Adrenal gland (tissue), 12 donors: ENCODE results near the gene DOCK4. TPM values are rescaled to one million over a fixed set of nuclear protein-coding genes. Genes with fewer than 3 reads are reported as not detected.

Experiments used
- DNase-seq, 7 donors: peaks; one replicate each; pipeline ENCODE4 v3.0.0-alpha.2; 2019 to 2020
- H3K27ac ChIP-seq, 5 donors: fragments of 200-600 bp; sonication (generic) in 4 of 5; 1 replicate in 3 of 5; 2 replicates in 2 of 5; pipeline versions ENCODE4 v1.5.1 to v1.8.0; 2016 to 2020; ENCODE audit warnings: mild to moderate bottlenecking in 1 of 5
- H3K27me3 ChIP-seq: fragments of 200-600 bp; 2 replicates; pipeline ENCODE4 v1.8.0; 2021
- H3K36me3 ChIP-seq, 2 donors: fragments of 200-600 bp; replicated peaks in 1 of 2; 1 replicate in 1 of 2; 2 replicates in 1 of 2; pipeline versions ENCODE4 v1.5.1 to v1.8.0; 2018 to 2022
- H3K4me1 ChIP-seq, 2 donors: fragments of 200-600 bp; replicated peaks in 1 of 2; 1 replicate in 1 of 2; 2 replicates in 1 of 2; pipeline versions ENCODE4 v1.5.1 to v1.8.0; 2018 to 2021
- H3K4me3 ChIP-seq, 4 donors: fragments of 200-600 bp; sonication (generic) in 3 of 4; one replicate each; pipeline ENCODE4 v1.5.1; 2016 to 2018
- H3K9me3 ChIP-seq, 3 donors: fragments of 200-600 bp; sonication (generic) in 1 of 3; replicated peaks in 1 of 3; 1 replicate in 2 of 3; 2 replicates in 1 of 3; pipeline versions ENCODE4 v1.5.1 to v1.8.0; 2016 to 2021
- POLR2A ChIP-seq, 2 donors: fragments of 450-650 bp; IDR thresholded peaks; one replicate each; pipeline ENCODE4 v1.6.1; 2017; ENCODE audit warnings: antibody characterized with exemption in 2 of 2, mild to moderate bottlenecking in 2 of 2, moderate library complexity in 1 of 2
- WGBS, 4 donors: extraction: QIAGEN DNeasy Blood & Tissue Kit in 2 of 4; methylation state at CpG; one replicate each; pipeline versions ENCODE4 v1.1.5 to v1.1.7; 2013 to 2017; 5-methylcytosine and 5-hydroxymethylcytosine counted together
- intact Hi-C, 2 donors: fragments of 100-400 bp; cut with DNase I; formaldehyde crosslinking; loops; one replicate each; pipeline versions ENCODE4 v1.14.1 to v1.15.0; 2022 to 2023
- polyA plus RNA-seq, 3 donors: library from polyadenylated mRNA; stranded (reverse); fragments of 200-250 nt in 2 of 3; fragments of 350-450 nt in 1 of 3; fragmentation: Illumina TruSeq in 1 of 3; extraction: RNeasy Lipid Tissue Mini Kit (QIAGEN cat#74804) in 1 of 3; gene quantifications; one replicate each; pipeline ENCODE4 v1.2.3, GENCODE V29; 2013 to 2014
- total RNA-seq, 9 donors: library from RNA; depleted of rRNA in 4 of 9; stranded (reverse); fragments of >200 nt in 4 of 9; fragments of 120-200 nt in 1 of 9; fragmentation: NEBNext Ultra II Directional in 1 of 9; extraction: Animal tissue kit (Norgen Biotek cat#: 25700) in 1 of 9; gene quantifications; one replicate each; pipeline versions ENCODE4 v1.1.0 to v1.2.4, GENCODE V29; 2013 to 2023
- TF ChIP-seq, protein P1 (sequence below), 6 experiments: fragments of 450-650 bp in 4 of 6; fragments of 200-600 bp in 2 of 6; sonication (generic) in 1 of 6; IDR thresholded peaks; 1 replicate in 5 of 6; 2 replicates in 1 of 6; pipeline versions ENCODE4 v1.5.1 to v1.8.0; 2016 to 2021; ENCODE audit warnings: antibody characterized with exemption in 6 of 6, mild to moderate bottlenecking in 2 of 6, moderate library complexity in 1 of 6
- donor health status: healthy with polysubstance abuse.
- donor health status: Bipolar disorder and iron deficiency.
- donor health status: DM: yes; HTN: yes; CAD: no.
- donor health status: DM: no; HTN: no; CAD: no.
- donor health status: DM: no; HTN: no; CAD: no.
- donor health status: DM: yes; HTN: yes; CAD: no.

DOCK4 gene
- total and polyA plus RNA-seq, 12 donors = 6.2 to 37.6 (median 21.1) TPM

DNA sequence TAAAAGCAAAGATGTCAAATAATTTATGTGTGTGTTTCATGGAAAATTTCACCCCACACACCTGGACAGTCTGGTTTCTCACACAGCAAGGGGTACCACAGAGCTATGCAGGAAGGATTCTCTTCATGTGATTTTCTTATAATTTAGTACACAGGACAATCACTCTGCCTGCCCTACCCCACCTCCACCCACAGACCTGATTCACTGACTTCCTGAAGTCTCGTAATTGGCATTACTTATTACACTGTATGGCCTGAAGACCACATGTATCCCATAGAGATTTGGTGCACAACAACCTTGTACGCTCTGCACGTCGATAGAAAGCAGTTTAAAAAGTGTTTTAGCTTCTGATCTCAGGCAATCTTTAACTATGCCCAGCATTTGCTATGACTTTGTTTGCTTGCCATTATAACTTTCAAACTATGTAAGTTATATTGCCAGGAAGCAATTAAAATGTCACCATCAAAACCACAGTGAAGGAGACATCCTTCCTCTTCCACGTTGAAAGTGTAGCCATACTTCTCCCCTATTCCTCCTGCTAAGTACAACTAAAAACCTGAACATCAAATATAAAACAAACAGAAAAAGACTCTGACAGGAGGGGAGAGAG lies 364.5 kb downstream of the DOCK4 start:
- intact Hi-C loops = no loop called here
- no peaks in the 10 kb centered on the region for H3K9me3 ChIP-seq
- H3K36me3 ChIP-seq = peaks cover 0 to 7% of the 10 kb centered on the region in 2 donors
- H3K27me3 ChIP-seq = no peaks in the 10 kb centered on the region
- no peak overlapping the region for H3K27ac ChIP-seq
- DNase-seq = no peak
- no peaks in the 10 kb centered on the region for H3K4me1 ChIP-seq
- WGBS, 4 donors = 70 to 83% (median 75%) methylated on average over 5 of the region's 5 CpGs
- no peak overlapping the region for H3K4me3 ChIP-seq
- TF ChIP-seq, protein P1, sequence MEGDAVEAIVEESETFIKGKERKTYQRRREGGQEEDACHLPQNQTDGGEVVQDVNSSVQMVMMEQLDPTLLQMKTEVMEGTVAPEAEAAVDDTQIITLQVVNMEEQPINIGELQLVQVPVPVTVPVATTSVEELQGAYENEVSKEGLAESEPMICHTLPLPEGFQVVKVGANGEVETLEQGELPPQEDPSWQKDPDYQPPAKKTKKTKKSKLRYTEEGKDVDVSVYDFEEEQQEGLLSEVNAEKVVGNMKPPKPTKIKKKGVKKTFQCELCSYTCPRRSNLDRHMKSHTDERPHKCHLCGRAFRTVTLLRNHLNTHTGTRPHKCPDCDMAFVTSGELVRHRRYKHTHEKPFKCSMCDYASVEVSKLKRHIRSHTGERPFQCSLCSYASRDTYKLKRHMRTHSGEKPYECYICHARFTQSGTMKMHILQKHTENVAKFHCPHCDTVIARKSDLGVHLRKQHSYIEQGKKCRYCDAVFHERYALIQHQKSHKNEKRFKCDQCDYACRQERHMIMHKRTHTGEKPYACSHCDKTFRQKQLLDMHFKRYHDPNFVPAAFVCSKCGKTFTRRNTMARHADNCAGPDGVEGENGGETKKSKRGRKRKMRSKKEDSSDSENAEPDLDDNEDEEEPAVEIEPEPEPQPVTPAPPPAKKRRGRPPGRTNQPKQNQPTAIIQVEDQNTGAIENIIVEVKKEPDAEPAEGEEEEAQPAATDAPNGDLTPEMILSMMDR (IDR thresholded peaks at IDR 0.05) = no peak
- no peak for TF ChIP-seq POLR2A (IDR thresholded peaks at IDR 0.05)

DNA sequence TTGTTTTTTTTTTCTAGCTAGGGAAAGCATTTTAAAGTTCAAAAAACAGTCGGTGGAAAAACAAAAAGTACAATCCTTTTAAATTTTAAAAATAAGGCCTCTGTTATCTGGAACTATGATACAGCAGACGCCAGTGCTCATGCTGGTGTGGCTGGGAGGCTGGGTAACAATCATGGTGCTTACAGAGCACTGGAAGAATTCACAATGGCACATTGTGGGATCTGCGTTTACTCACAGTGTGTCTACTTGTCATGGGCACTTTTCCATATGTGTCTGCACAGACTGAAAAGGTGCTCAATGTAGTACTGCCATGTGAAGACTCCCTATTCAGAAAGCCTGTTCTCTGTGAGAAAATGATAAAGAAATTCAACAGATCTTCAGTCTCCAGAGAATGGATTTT lies 365.7 kb downstream of the DOCK4 start:
- no peaks in the 10 kb centered on the region for H3K9me3 ChIP-seq
- no peak overlapping the region for H3K27ac ChIP-seq
- intact Hi-C loops = no loop called here
- peaks cover 0 to 2% of the 10 kb centered on the region in 2 donors for H3K36me3 ChIP-seq
- H3K27me3 ChIP-seq = no peaks in the 10 kb centered on the region
- 80 to 90% (median 82%) methylated on average over 3 of the region's 3 CpGs for WGBS, 4 donors
- no peak overlapping the region for H3K4me3 ChIP-seq
- no peak for DNase-seq
- peaks cover 0 to under 1% of the 10 kb centered on the region in 2 donors for H3K4me1 ChIP-seq
- TF ChIP-seq, protein P1 (IDR thresholded peaks at IDR 0.05) = no peak
- no peak for TF ChIP-seq POLR2A (IDR thresholded peaks at IDR 0.05)

DNA sequence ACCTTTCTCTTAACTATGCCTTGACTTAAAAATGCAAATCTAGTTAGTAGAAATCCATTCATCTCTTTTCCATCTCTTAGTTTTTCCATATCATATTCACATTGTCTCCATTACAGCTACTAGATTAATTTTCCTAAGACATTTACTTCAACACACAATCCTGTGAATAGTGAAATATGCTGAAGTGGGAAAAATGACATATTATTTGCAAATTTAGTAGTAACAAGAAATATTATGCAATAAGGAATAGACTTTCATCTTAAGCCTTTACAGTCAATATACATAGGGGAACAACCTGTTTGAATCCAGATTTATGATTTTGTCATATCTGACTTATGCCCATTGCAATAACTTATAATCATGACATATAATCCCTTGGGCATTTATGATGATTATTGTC lies 366.9 kb downstream of the DOCK4 start:
- peaks cover 0 to 8% of the 10 kb centered on the region in 2 donors for H3K4me1 ChIP-seq
- intact Hi-C loops = no loop called here
- TF ChIP-seq, protein P1 (IDR thresholded peaks at IDR 0.05) = no peak
- no peak for TF ChIP-seq POLR2A (IDR thresholded peaks at IDR 0.05)
- H3K27ac ChIP-seq = no peak overlapping the region
- no peaks in the 10 kb centered on the region for H3K27me3 ChIP-seq
- H3K9me3 ChIP-seq = no peaks in the 10 kb centered on the region
- DNase-seq = no peak
- peaks cover 0 to 2% of the 10 kb centered on the region in 2 donors for H3K36me3 ChIP-seq
- H3K4me3 ChIP-seq = no peak overlapping the region

DNA sequence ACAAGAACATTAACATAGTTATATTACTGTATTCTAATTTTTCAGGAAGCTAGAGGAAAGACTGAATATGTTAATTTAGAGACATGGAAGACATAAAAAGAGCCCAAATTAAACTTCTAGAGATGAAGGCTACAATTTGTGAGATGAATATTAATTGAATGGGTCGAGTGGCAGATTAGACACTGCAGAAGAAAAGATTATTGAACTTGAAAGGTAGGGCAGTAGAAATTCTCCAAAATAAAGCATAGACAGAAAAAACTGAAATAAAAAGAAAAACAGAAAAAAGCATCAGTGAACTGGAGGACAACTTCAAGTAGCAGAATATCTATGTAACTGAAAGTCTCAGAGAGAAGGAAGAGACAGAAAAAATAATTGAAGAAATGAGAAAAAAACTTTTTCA lies 369.6 kb downstream of the DOCK4 start:
- intact Hi-C loops = no loop called here
- Histone ChIP-seq H3K36me3 (no peaks in the 10 kb centered on the region), H3K4me3 (no peak overlapping the region), H3K4me1 (peaks cover 0 to 8% of the 10 kb centered on the region in 2 donors), H3K27ac (no peak overlapping the region), H3K9me3 (no peaks in the 10 kb centered on the region), H3K27me3 (no peaks in the 10 kb centered on the region)
- no peak for DNase-seq
- 64 to 88% (median 84%) methylated on average over 1 of the region's 1 CpG for WGBS, 4 donors
- TF ChIP-seq POLR2A (IDR thresholded peaks at IDR 0.05) = no peak
- TF ChIP-seq, protein P1 (IDR thresholded peaks at IDR 0.05) = no peak
